GM12865 (cell line): ENCODE data around the gene TBC1D22A.

ENCODE experiments used
- DNase-seq: peaks from one replicate; pipeline ENCODE4 v3.0.0; 2010; ENCODE audit warnings: low read depth
- H3K4me3 ChIP-seq: 2 replicates; pipeline ENCODE4 v1.5.1; 2011; ENCODE audit warnings: mild to moderate bottlenecking, low read depth, low read length, control low read depth
- CTCF ChIP-seq: IDR thresholded peaks from 2 replicates; pipeline ENCODE4 v1.5.1; 2011; ENCODE audit warnings: low read length, control low read depth, low read depth, inconsistent platforms; ENCODE audit not compliant: insufficient read depth; ENCODE audit errors: missing control alignments

The TBC1D22A gene

DNA sequence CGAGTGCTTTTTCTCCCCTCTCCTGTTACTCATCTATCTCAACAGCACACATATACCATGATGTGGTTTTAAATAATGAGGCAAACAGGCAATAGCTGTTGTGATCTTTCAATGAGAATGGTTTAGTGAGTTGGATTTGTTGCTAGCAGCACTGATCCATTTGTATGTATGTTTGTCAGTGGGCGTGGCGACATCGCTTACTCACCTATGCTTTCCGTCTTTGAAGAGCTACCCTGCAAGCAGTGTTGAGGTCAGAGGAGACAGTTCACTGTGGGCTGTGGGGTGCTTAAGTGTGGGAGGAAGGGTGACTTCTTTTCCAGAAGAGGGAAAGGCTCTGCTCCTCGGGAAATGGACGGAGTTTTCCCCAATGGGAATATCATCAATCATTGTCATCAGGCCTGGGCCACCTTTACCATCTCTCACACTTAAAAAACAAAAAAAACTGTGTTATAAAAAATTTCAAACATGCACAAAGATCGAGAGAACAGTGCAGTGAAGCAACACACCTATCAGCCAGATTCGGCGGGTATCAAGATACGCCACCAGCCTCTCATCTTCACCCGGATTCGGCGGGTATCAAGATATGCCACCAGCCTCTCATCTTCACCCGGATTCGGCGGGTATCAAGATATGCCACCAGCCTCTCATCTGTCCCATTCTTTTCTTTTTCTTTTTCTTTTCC lies 83.8 kb downstream of the TBC1D22A start:
- TF ChIP-seq CTCF = no peak
- no peak for DNase-seq
- no peak overlapping the region for H3K4me3 ChIP-seq

DNA sequence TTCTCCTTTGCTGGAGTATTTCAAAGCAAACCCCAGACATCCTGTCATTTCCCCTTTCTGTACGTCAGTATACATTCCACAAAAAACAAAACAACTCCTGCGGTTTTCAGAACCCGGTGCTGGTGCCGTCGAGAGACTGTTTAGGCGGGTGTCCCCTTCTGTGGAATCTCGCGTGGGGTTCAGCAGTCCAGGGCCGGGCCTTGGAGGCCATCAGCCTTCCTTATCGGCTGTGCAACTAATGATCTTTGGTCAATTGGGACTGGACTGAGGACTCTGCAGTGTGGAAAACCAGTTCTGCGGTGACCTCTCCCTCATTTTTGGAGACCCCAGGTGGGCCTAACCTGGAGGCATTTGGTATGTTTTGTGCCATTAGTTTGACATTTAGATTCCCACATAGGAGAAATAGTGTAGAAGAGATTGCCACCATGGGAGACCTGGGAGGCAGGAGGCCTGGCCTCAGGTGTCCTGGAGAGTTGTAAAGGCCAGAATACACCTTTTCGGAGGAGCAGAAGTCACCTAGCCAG lies 84.4 kb downstream of the TBC1D22A start:
- H3K4me3 ChIP-seq = no peak overlapping the region
- no peak for DNase-seq
- TF ChIP-seq CTCF = no peak

DNA sequence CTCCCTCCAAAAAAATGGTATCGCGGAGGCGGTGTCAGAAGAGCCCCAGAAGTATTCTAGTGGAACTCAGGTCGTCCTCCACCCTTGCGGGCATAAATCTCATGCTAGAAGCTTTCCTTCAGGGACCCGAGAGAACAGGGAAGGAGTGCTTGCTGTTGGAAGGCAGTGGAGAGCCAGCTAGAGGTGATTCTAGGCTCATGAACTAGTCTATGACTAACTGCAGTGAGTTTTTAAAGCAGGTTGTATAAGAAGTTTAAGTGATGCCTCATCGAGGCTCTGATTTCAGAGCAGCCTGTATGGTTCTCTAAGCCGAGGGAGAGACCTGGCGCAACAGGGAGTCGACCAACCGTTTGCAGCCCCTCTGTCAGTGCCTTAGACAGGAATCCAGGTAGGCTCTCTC lies 85.7 kb downstream of the TBC1D22A start:
- H3K4me3 ChIP-seq = no peak overlapping the region
- DNase-seq = no peak
- no peak for TF ChIP-seq CTCF

GRCh38 chr22:46849101-46849500 lies 86.7 kb downstream of the TBC1D22A start:
- no peak for DNase-seq
- TF ChIP-seq CTCF = no peak
- no peak overlapping the region for H3K4me3 ChIP-seq

GRCh38 chr22:46849951-46850350 lies 87.5 kb downstream of the TBC1D22A start:
- no peak overlapping the region for H3K4me3 ChIP-seq
- no peak for TF ChIP-seq CTCF
- DNase-seq = no peak

GRCh38 chr22:46851311-46851710 lies 88.9 kb downstream of the TBC1D22A start:
- DNase-seq = no peak
- H3K4me3 ChIP-seq = no peak overlapping the region
- TF ChIP-seq CTCF = no peak

GRCh38 chr22:46851941-46852340 lies 89.5 kb downstream of the TBC1D22A start:
- DNase-seq = no peak
- no peak for TF ChIP-seq CTCF
- H3K4me3 ChIP-seq = no peak overlapping the region
